Panc1 (cell line): ENCODE results near the gene MAGEL2. TPM values are rescaled to one million over a fixed set of nuclear protein-coding genes. Genes with fewer than 3 reads are reported as not detected.

ENCODE experiments used
- ATAC-seq: fragments of 200-7000 bp; cut with Tn5 transposase; 2 replicates; pipeline ENCODE4 v1.9.1; 2020; ENCODE audit warnings: mild to moderate bottlenecking, moderate library complexity
- BruUV-seq: library from RNA; stranded (reverse); fragments of 400-500 nt; replicated peaks from 2 replicates; lab custom pipeline; 2021; lab: Mats Ljungman, UMichigan
- CTCF ChIA-PET: fragments of 300-600 bp; sonication (Branson Sonifier 250); formaldehyde crosslinking; loops from one replicate; lab custom pipeline; 2022; ENCODE audit warnings: antibody characterized with exemption; lab: Charles Lee
- POLR2A ChIA-PET: fragments of 300-600 bp; sonication (Branson Sonifier 250); formaldehyde crosslinking; loops from one replicate; lab custom pipeline; 2022; ENCODE audit warnings: antibody characterized with exemption; lab: Charles Lee
- DNase-seq: peaks from one replicate; pipeline ENCODE4 v3.0.0-alpha.2; 2010; ENCODE audit warnings: low read depth, low spot score
- H3K27ac ChIP-seq: 2 replicates; pipeline ENCODE4 v1.5.1; 2011; ENCODE audit warnings: mild to moderate bottlenecking, low read length, inconsistent platforms
- H3K27me3 ChIP-seq: fragments of 200-500 bp; sonication (Bioruptor generic); 2 replicates; pipeline ENCODE4 v1.6.0; 2014; ENCODE audit warnings: low read length, inconsistent platforms; ENCODE audit not compliant: control insufficient read depth, insufficient read depth
- H3K36me3 ChIP-seq: fragments of 200-500 bp; sonication (Bioruptor generic); 2 replicates; pipeline ENCODE4 v1.5.1; 2014; ENCODE audit warnings: inconsistent platforms, mild to moderate bottlenecking, low read length, moderate library complexity; ENCODE audit not compliant: control insufficient read depth, insufficient read depth
- H3K4me1 ChIP-seq: 2 replicates; pipeline ENCODE4 v1.5.1; 2011; ENCODE audit warnings: inconsistent platforms, mild to moderate bottlenecking, low read length, moderate library complexity; ENCODE audit not compliant: control insufficient read depth, insufficient read depth
- H3K4me3 ChIP-seq, 2 experiments: 2 replicates each; pipeline ENCODE4 v1.5.1; 2011 to 2012; ENCODE audit warnings: low read depth in 2 of 2, low read length in 2 of 2, mild to moderate bottlenecking in 2 of 2, inconsistent platforms in 1 of 2, moderate library complexity in 1 of 2
- H3K9me3 ChIP-seq: fragments of 200-500 bp; sonication (Bioruptor generic); 2 replicates; pipeline ENCODE4 v1.5.1; 2014; ENCODE audit warnings: low read depth, mild to moderate bottlenecking, inconsistent platforms, low read length, moderate library complexity; ENCODE audit not compliant: control insufficient read depth, insufficient read depth
- POLR2AphosphoS5 ChIP-seq: IDR thresholded peaks from 2 replicates; pipeline ENCODE4 v1.6.1; 2012; ENCODE audit warnings: mild to moderate bottlenecking, low read depth, low read length, moderate library complexity
- SIN3A ChIP-seq: IDR thresholded peaks from 2 replicates; pipeline ENCODE4 v1.6.1; 2012; ENCODE audit warnings: low read depth, mild to moderate bottlenecking, low read length, moderate library complexity, borderline replicate concordance; ENCODE audit not compliant: insufficient read depth
- TCF7L2 ChIP-seq: IDR thresholded peaks from 2 replicates; pipeline ENCODE4 v1.6.1; 2011; ENCODE audit warnings: mild to moderate bottlenecking, low read depth, low read length, inconsistent platforms
- in situ Hi-C: cut with HindIII; loops from 2 replicates; pipeline ENCODE4 v1.10.0; 2016; ENCODE audit warnings: low sequenced_read_pairs, low pct_unique_long_range_greater_than_20kb
- intact Hi-C: fragments of 100-400 bp; cut with micrococcal nuclease; formaldehyde crosslinking; loops from one replicate; pipeline ENCODE4 v1.10.0; 2022; ENCODE audit not compliant: unreplicated experiment
- total RNA-seq: library from RNA; stranded (reverse); gene quantifications from one replicate; pipeline ENCODE4 v1.2.1, GENCODE V29; 2021; ENCODE audit not compliant: unreplicated experiment
- TF ChIP-seq, protein P1 (sequence below): fragments of 450-650 bp; IDR thresholded peaks from 2 replicates; pipeline ENCODE4 v1.5.1; 2017; ENCODE audit warnings: mild to moderate bottlenecking
- TF ChIP-seq, protein P2 (sequence below), 2 experiments: IDR thresholded peaks; 2 replicates each; pipeline ENCODE4 v1.6.1; 2011 to 2012; ENCODE audit warnings: low read depth in 2 of 2, control low read depth in 1 of 2, low read length in 1 of 2, mild to moderate bottlenecking in 1 of 2, moderate library complexity in 1 of 2; ENCODE audit not compliant: insufficient read depth in 1 of 2

MAGEL2 gene
- total RNA-seq, 1 experiment from 2014 or later: not detected

DNA sequence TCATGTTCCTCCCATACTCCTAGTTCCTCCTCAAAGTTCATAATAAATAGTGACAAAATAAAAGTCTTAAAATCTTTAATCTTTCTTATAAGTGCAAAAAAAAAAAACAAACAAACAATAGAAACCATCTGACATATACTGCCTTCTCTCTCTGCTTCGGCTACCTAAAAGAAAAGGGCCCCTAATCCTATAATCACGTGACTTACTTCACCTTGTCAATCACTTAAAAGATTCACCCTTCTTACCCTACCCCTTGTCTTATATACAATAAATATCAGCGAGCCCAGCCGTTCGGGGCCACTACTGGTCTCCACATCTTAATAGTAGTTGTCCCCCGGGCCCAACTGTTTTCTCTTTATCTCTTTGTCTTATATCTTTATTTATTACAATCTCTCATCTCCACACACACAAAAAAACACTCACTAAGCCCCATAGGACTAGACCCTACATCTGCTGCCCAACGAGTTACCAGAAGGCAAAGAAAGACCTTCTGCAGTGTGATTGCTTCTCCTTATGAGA, 53.4 kb downstream of the MAGEL2 start:
- Histone ChIP-seq H3K4me3 (no peak overlapping the region), H3K36me3 (no peaks in the 10 kb centered on the region), H3K4me1 (no peaks in the 10 kb centered on the region), H3K9me3 (no peaks in the 10 kb centered on the region), H3K27me3 (no peaks in the 10 kb centered on the region), H3K27ac (no peak overlapping the region)
- TF ChIP-seq, protein P1, sequence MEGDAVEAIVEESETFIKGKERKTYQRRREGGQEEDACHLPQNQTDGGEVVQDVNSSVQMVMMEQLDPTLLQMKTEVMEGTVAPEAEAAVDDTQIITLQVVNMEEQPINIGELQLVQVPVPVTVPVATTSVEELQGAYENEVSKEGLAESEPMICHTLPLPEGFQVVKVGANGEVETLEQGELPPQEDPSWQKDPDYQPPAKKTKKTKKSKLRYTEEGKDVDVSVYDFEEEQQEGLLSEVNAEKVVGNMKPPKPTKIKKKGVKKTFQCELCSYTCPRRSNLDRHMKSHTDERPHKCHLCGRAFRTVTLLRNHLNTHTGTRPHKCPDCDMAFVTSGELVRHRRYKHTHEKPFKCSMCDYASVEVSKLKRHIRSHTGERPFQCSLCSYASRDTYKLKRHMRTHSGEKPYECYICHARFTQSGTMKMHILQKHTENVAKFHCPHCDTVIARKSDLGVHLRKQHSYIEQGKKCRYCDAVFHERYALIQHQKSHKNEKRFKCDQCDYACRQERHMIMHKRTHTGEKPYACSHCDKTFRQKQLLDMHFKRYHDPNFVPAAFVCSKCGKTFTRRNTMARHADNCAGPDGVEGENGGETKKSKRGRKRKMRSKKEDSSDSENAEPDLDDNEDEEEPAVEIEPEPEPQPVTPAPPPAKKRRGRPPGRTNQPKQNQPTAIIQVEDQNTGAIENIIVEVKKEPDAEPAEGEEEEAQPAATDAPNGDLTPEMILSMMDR: no peak
- TF ChIP-seq TCF7L2 (no peak), SIN3A (no peak), POLR2AphosphoS5 (no peak)
- TF ChIP-seq, protein P2, sequence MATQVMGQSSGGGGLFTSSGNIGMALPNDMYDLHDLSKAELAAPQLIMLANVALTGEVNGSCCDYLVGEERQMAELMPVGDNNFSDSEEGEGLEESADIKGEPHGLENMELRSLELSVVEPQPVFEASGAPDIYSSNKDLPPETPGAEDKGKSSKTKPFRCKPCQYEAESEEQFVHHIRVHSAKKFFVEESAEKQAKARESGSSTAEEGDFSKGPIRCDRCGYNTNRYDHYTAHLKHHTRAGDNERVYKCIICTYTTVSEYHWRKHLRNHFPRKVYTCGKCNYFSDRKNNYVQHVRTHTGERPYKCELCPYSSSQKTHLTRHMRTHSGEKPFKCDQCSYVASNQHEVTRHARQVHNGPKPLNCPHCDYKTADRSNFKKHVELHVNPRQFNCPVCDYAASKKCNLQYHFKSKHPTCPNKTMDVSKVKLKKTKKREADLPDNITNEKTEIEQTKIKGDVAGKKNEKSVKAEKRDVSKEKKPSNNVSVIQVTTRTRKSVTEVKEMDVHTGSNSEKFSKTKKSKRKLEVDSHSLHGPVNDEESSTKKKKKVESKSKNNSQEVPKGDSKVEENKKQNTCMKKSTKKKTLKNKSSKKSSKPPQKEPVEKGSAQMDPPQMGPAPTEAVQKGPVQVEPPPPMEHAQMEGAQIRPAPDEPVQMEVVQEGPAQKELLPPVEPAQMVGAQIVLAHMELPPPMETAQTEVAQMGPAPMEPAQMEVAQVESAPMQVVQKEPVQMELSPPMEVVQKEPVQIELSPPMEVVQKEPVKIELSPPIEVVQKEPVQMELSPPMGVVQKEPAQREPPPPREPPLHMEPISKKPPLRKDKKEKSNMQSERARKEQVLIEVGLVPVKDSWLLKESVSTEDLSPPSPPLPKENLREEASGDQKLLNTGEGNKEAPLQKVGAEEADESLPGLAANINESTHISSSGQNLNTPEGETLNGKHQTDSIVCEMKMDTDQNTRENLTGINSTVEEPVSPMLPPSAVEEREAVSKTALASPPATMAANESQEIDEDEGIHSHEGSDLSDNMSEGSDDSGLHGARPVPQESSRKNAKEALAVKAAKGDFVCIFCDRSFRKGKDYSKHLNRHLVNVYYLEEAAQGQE (IDR thresholded peaks at IDR 0.05; ENCODE audit: insufficient read depth in 1 of 2, low read depth in 2 of 2, low read length in 1 of 2): no peak
- POLR2A ChIA-PET: no interaction called here
- in situ Hi-C loops: no loop called here
- ATAC-seq (no peak), DNase-seq (no peak)
- intact Hi-C loops: no loop called here
- no TSS peak for BruUV-seq
- CTCF ChIA-PET: no interaction called here

Other genes with a start within 250 kb of the MAGEL2 start
- not detected for gene GOLGA6L2, start 200.6 kb downstream of the MAGEL2 start, total RNA-seq
- gene MKRN3, start 82.2 kb downstream of the MAGEL2 start, total RNA-seq: 7.9 TPM
- gene NDN, start 39.4 kb upstream of the MAGEL2 start, total RNA-seq: not detected